NCI-H345 treated with DMSO at 0.1 percent for 48 hours (cell line): ENCODE data around the gene ATG7.

Experiments used
- DNase-seq: peaks from one replicate; lab custom pipeline; 2025; ENCODE audit not compliant: unreplicated experiment; lab: John Stamatoyannopoulos, UW

The ATG7 gene

DNA sequence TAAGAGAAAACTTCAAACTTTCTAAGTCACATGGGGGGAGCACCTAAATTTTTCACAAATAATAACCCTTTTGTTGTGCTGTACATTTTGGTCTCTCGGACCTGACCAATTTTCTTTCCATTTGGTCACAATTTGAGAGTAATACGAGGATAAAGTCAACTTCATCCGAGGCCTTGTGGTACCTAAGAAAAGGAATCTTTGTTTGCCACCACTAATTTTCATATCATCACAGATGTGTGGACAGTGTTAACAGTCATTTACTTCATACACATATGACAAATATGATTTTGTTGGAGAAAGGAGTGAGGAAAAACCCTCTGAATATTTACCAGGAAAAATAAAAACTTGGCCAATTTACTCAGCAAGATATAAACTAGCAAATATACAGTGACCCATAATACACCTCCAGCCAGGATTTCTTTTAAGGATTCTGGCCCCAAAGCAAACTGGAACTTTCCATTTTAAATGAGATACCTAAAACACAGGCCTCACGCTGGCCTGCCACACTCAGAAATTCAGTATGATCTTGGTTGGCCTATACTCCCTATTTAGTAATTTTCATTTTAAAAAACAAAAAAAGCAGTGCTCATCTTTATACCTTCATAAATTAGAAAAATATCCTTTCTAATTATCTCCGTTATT is 330.8 kb downstream of the ATG7 start:
- DNase-seq, result no peak

DNA sequence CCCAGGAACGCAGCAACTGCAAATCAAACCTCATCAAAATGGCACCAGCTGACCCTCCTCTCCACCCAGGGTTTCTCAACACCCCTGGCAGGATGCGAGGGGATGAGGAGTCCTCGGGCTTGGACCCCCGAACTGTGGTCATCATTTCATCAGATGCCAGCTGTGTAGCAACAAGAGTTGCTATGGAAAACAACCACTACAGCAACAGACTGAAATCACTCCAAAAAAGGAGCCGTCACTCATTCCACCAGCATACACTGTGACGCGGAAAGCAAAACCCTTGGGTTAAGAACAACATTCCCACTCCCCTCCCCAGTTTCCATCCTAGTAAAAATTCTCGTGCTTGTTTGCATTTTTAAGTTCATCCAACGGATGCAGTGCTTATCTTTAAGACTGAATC is 331.4 kb downstream of the ATG7 start:
- DNase-seq, result no peak

DNA sequence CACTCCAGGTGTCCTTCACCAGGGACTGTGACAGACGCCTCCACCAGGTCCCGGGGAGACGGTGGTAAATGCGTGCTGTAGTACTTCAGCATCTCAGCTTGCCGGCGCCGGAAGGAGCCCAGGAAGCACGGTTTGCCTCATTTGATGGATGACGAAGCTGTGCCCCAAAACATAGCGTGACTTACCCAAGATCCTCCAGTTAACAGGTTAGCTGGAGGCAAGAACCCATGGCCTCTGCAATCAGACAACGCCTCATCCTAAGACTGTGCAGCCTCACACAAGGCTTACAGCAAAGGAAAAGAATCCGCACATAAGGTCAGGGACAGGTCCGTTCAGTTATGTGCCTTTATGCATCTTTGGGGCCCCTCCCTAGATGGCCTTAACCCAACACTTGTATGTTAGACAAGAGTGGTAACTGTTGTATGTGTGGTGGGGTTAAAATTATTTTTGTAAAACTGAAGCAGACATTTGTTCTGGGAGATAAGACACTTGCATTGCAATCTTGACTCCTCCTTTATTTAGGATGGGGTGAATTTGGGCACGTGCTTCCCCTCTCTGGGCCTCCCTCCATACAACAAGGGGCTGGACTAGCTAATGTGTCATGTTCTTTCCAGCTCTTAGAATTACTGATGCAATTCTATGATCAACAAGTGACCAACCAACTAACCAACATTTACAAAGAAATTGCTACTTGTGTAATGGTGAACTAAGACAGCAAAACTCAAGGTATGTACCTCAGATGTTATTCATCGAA is 332.1 kb downstream of the ATG7 start:
- no peak for DNase-seq

DNA sequence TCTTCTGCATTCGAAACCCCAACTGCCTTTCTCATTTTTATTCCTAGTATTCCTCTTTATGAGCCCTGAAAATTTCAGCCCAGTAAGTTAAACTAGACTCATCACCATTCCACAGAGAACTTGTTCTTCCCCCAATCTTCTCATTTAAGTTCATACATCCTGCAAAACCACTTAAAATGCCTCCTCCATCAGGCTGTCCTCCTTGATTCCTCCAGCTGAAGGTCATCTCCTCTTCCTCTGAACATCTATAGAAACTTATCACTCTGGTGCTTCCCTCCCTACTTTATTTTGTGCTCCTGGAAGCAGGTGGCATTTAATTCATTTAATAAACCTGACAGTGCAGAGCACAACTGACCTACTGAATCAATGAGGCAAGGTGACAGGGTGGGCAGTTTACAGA is 333.2 kb downstream of the ATG7 start:
- no peak for DNase-seq

DNA sequence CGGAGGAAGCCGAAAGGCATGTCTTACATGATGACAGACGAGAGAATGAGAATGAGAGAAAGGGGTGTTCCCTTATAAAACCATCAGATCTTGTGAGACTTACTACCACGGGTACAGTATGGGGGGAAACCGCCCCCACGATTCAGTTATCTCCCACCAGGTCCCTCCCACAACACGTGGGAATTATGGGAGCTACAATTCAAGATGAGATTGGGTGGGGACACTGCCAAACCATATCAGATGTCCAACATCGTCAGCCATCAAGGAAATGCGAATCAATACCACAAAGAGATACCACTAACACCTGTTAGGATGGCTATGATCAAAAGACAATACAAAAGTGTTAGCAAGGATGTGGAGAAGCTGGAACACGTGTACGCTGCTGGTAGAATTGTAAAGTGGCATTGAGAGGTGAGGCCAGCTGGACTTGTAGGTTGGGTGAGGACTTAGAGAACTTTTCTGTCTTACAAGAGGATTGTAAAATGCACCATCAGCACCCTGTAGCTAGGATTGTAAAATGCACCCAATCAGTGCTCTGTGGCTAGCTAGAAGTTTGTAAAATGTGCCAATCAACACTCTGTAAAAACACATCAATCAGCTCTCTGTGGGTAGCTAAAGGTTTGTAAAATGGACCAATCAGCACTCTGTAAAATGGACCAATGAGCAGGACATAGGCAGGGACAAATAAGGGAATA is 334.0 kb downstream of the ATG7 start:
- DNase-seq, result no peak

DNA sequence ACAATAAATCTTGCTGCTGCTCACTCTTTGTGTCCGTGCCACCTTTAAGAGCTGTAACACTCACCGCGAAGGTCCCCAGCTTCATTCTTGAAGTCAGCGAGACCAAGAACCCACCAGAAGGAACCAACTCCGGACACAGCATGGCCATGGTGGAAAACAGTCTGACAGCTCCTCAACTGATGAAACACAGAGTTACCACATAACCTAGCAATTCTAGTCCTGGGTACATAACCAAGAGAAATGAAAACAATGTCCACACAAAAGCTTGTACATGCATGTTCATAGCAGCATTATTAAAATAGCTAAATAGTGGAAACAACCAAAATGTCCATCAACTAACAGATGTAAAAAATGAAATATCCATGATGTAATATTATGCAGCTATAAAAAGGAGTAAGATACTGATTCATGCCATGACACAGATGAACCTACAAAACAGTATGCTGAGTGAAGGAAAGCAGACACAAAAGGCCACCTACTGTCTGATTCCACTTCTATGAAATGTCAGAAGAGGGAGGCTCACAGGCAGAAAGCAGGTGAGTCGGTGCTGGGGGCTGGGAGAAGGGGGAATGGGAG is 334.8 kb downstream of the ATG7 start:
- no peak for DNase-seq
